GM19395 (cell line): ENCODE data around the gene FGD4.

Experiments used
- ATAC-seq: cut with Tn5 transposase; IDR thresholded peaks from one replicate; pipeline ENCODE4 v1.9.1; 2021; ENCODE audit warnings: mild to moderate bottlenecking, moderate library complexity; ENCODE audit not compliant: unreplicated experiment

The FGD4 gene

GRCh38 chr12:32454866-32455265 lies 55.5 kb downstream of the FGD4 start:
- no peak for ATAC-seq

GRCh38 chr12:32455607-32456071 lies 56.3 kb downstream of the FGD4 start:
- ATAC-seq = peak; percentile 68

GRCh38 chr12:32457251-32458025 lies 58.1 kb downstream of the FGD4 start:
- no peak for ATAC-seq

- no peak for ATAC-seq
These were observed 61.3 kb downstream of the FGD4 start for GRCh38 chr12:32460638-32461037.

- ATAC-seq = no peak
These were observed 63.5 kb downstream of the FGD4 start for GRCh38 chr12:32462908-32463307.

GRCh38 chr12:32466187-32466586 lies 66.8 kb downstream of the FGD4 start:
- ATAC-seq = no peak

- ATAC-seq = no peak
These were observed 67.8 kb downstream of the FGD4 start for GRCh38 chr12:32466986-32467711.

- no peak for ATAC-seq
These were observed 68.9 kb downstream of the FGD4 start for GRCh38 chr12:32467959-32468863.

- no peak for ATAC-seq
These were observed 71.6 kb downstream of the FGD4 start for GRCh38 chr12:32470936-32471470.

GRCh38 chr12:32471591-32472001 lies 72.2 kb downstream of the FGD4 start:
- no peak for ATAC-seq

- no peak for ATAC-seq
These were observed 76.4 kb downstream of the FGD4 start for GRCh38 chr12:32475724-32476123.

GRCh38 chr12:32476446-32476845 lies 77.1 kb downstream of the FGD4 start:
- no peak for ATAC-seq

- no peak for ATAC-seq
These were observed 78.4 kb downstream of the FGD4 start for GRCh38 chr12:32477714-32478113.

- ATAC-seq = no peak
These were observed 78.8 kb downstream of the FGD4 start for GRCh38 chr12:32478166-32478565.

- peak; percentile 50 for ATAC-seq
These were observed 79.7 kb downstream of the FGD4 start for GRCh38 chr12:32478858-32479725.

- ATAC-seq = peak; percentile 56
These were observed 82.9 kb downstream of the FGD4 start for GRCh38 chr12:32482226-32482625.

GRCh38 chr12:32483499-32483898 lies 84.1 kb downstream of the FGD4 start:
- ATAC-seq = no peak

- no peak for ATAC-seq
These were observed 84.6 kb downstream of the FGD4 start for GRCh38 chr12:32483993-32484392.

- ATAC-seq = no peak
These were observed 86.8 kb downstream of the FGD4 start for GRCh38 chr12:32486158-32486557.

GRCh38 chr12:32488132-32488531 lies 88.8 kb downstream of the FGD4 start:
- ATAC-seq = no peak
